GM12874 (cell line): ENCODE results near the gene CHCHD10.

ENCODE experiments used
- TF ChIP-seq, protein P1 (sequence below): IDR thresholded peaks from 2 replicates; pipeline ENCODE4 v1.5.1; 2011; ENCODE audit warnings: low read depth, mild to moderate bottlenecking, control low read depth, low read length, moderate library complexity; ENCODE audit not compliant: insufficient read depth

Gene CHCHD10

GRCh38 chr22:23767303-23767672 is 484 bp downstream of the CHCHD10 start:
- TF ChIP-seq, protein P1, sequence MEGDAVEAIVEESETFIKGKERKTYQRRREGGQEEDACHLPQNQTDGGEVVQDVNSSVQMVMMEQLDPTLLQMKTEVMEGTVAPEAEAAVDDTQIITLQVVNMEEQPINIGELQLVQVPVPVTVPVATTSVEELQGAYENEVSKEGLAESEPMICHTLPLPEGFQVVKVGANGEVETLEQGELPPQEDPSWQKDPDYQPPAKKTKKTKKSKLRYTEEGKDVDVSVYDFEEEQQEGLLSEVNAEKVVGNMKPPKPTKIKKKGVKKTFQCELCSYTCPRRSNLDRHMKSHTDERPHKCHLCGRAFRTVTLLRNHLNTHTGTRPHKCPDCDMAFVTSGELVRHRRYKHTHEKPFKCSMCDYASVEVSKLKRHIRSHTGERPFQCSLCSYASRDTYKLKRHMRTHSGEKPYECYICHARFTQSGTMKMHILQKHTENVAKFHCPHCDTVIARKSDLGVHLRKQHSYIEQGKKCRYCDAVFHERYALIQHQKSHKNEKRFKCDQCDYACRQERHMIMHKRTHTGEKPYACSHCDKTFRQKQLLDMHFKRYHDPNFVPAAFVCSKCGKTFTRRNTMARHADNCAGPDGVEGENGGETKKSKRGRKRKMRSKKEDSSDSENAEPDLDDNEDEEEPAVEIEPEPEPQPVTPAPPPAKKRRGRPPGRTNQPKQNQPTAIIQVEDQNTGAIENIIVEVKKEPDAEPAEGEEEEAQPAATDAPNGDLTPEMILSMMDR = no peak

GRCh38 chr22:23764899-23765881 is 2.6 kb downstream of the CHCHD10 start:
- TF ChIP-seq, protein P1 = no peak

GRCh38 chr22:23763954-23764353 is 3.8 kb downstream of the CHCHD10 start:
- TF ChIP-seq, protein P1 = no peak

- TF ChIP-seq, protein P1 = no peak
Measured at GRCh38 chr22:23763579-23763945, 4.2 kb downstream of the CHCHD10 start.

GRCh38 chr22:23762842-23763578 is 4.8 kb downstream of the CHCHD10 start, which contains the start of gene C22orf15:
Gene C22orf15, plus strand, starts transcription at chr22:23762990. Its CDS starts 317 bp downstream, at chr22:23763307.
- TF ChIP-seq, protein P1 = no peak

- TF ChIP-seq, protein P1 = no peak
Measured at GRCh38 chr22:23760056-23760455, 7.7 kb downstream of the CHCHD10 start.

DNA sequence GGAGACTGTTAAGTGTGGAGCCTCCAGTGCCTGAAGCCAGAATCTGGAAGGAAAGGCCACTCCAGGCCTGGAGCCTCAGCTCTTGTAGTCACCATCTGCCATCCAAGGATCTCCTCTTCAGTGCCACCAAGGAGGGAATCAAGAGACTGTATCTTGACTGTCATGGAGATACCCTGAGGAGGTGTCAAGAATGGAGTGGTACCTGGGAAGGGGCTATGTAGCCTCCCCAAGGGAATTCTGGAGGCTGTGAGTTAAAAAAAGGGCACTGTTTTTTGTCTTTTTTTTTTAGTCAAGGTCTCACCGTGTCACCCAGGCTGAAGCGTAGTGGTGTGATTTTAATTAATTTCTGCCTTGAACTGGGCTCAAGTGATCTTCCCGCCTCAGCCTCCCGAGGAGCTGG is 8.2 kb downstream of the CHCHD10 start:
- TF ChIP-seq, protein P1 = no peak
